Stimulated activated CD4-positive, alpha-beta T cell treated with anti-CD3 and anti-CD28 coated beads, Interleukin-1b, Interleukin-23, amount 100 ng/mL, for 4 hours (primary cell): Measurements from ENCODE around the gene PDP2.
"Not testable (repeated sequence)": the region's sequence is repeated elsewhere in the genome, so short reads cannot be mapped to it uniquely, and the experiment has no call there.

ENCODE experiments used
- DNase-seq, 2 donors: peaks; one replicate each; pipeline ENCODE4 v3.0.0-alpha.2; 2020; ENCODE audit warnings: low read depth in 2 of 2

Gene PDP2

DNA sequence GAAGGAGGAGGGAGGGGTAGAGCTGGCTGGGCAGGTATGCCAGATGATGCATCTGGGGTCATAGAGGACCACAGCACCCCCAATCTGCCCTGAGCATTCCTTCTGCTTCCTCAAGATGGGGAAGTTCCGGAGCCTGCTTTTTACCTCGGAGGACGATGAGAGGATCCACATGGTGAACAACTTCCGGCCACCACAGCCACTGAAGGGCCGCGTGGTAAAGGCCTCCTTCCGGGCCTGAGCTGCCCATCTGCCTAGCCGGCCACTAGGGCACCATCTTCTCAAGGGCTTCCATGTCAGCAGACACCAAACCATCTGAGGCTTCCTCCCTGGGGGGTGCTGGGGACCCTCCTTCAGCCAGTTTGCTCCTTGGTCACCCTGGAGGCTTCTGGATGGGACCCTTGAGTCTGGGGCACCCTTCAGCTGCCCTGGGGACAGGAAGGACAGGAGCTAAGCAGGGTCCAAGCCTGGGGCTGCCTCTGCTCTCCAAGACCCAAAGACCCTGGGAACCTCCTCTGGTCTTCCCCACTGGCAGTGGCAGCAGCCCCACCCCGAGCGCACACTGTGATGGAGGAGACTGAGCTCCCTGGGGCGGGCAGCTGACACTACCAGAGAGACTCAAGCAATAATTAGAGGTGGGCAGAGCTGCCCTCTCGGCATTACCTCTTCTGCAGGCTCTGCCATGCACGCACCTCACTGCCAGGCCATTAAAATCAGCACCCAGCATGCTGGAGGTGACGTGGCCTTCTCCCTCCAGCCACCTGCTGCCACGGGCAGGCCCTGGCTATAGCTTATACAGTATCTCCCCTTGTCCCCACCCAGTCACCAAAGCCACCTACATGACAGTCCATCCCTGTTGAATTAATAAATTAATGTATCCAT lies 26.8 kb upstream of the PDP2 start:
- DNase-seq: no peak

DNA sequence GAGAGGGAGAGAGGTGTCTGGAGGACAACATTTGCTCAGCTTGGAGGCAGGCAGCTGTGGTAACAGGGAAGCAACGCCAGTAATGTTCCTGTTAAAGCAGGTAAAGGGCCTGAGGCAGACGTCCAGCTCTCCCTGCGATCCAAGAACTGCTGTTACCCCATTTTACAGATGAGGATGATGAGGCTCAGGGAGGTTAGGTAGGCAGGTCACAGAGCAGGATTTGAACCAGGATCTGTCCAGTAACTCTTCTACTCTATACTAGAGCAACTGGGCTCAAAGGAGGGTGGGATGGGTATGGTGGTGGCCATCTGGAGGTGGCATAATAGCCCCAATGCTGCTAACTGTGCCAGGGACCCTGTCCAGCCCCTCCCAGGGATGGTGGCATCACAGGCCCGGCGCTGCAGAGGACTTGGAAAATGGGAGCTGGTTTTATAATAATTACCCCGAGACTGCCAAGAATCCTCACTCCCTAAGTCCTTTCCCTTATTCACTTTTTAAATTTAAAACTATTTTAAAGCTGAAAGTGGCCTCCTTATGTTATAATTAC lies 24.1 kb upstream of the PDP2 start:
- no peak for DNase-seq

DNA sequence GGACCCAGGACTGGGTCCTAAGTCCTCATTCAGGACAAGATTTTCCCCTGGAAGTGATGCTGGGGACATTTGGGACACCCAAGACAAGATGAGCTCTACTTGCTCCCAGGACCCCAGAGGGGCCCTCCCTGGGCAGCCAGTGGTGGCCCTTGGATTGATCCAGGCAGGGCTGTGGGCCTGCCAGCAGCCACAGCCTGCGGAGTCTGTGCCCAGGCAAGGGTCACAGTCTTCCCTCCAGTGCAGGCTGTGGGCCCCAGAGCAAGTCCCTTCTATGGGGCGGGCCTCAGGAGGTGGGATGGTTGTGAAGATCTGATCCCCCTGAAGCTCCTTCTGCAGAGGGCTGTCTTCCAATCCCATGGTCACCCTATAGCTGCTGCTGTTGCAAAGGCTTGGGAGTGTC lies 23.5 kb upstream of the PDP2 start:
- no peak for DNase-seq

DNA sequence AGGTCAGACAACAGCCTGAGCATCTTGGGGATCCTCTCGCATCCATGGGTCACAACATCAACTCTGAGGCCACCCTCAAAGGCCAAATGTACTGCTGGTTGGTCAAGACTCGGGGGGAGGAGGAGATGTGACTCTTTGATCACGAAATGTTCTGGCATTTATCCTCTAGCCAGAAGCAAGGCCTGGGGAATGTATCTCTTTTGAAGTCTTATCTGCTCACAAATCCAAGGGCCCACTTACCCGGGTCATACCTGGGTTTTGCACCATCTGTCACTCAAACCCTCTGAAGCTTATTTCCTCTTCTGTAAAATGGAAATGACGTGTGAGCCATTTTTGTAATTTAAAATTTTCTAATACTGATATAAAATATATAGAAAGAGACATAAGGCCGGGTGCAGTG lies 22.9 kb upstream of the PDP2 start:
- DNase-seq: no peak

DNA sequence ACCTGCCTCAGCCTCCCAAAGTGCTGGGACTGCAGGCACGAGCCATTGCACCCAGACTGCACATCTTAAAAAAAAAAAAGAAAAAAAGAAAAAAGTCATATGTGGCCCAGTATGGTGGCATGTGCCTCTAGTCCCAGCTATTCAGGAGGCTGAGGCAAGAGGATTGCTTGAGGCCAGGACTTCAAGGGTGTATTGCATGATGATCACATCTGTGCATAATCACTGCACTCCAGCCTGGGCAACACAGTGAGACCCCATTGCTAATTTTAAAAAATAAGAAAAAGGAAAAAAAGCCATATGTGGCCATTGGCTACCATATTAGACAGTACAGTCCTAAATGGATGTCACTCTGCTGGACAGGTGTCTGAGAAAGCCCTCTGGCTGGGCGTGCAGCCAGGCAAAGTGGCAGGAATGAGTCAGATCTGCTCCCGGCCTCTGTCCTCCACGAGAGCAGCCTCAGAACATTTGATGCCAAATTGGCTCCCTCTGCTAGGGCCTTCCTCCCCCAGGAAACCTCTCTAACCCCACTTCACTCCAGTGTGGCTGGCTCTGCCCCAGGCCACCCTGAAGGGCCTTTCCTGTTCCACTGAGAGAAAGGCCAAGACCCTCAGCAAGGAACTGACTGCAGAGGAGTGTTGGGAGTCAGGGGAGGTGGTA lies 21.4 kb upstream of the PDP2 start:
- DNase-seq: no peak

DNA sequence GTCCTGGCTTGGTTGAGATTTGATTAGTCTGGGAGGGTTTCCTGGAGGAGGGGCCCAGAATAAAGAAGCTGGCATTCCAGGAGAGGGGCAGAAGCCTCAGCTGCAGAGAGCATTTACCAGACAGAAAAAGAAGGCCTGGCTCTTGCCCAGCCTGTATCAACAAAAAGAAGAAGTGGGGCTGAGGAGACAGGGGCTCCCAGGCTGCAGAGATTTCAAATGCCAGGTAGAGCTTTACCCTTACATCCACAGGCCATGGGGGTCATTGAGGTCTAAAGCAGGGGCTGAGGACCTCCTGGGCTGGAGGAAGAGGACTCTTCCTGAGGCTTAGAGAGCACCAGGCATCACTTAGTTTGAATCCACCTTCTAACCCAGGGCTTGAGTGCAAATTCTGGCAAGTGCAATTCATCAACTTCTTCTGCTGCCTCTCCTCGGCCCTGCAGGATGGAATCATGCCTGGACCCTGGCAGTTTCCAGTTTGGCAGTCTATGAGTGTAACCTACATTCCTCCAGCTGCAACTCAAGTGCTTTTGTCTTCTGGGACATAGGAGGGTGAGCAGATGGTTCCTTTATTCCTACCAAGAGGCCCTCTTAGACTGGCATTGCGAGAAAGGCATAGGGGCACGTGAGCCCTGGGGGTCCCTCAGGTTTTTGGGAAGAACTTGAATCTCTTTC lies 20.8 kb upstream of the PDP2 start:
- DNase-seq: no peak

DNA sequence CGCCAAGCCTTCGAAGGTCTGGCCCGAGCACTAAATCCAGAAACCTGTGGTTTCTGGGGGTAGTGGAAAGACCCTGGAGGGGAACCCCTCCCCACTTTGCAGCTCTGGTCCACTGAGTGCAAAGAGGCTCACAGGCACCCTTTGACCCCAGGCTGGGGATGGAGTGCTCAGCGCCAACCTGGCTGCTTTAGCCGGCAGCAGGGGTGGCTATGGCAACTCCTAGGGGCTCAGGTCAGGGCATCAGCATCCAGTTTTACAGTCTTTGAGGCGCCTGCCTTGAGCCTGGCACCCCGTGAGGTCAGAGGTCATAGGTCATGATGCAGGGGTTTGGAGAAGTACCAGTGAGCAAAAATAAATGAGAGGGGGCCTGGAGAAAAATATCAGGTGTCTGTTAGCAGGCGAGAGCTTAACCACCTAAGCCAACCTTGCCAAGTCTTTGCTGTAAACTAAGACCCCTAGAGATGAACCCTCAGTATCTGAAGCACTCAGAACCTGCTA lies 18.2 kb upstream of the PDP2 start:
- no peak for DNase-seq

DNA sequence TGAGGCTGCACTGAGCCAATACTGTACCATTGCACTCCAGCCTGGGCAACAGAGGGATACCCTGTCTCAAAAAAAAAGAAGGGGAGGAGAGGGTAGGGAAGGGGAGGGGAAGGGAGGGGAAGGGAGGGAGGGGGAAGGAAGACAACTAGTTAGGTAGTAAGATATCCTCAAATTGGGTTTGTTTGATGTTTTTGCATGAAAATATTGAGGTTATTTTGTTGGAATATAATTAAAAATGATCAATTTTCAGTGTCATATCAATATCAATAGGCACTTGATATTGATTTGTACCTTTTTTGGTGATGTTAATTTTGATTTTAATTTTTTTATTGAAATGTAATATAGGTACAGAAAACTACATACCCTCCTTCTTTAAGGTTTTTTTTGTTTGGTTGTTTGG lies 16.6 kb upstream of the PDP2 start:
- no peak for DNase-seq

DNA sequence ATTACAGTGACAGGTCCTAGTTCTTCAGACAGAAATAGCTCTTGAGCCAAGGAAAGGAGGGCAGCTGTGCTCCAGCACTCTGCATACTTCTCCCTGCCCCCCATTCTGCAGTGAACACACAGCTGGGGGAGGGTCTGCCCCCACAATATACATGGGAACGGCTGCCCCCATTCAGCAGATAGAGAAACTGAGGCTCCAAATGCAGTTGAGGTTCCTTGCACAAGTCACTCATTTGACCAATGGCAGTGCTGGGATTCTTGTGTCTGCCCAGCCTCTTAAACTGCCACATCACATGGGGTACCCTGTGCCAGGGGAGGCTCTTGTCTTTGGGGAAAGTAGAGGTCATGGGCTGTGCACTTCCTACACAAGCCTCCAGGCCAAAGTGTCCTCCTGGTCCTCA lies 10.9 kb upstream of the PDP2 start:
- no peak for DNase-seq

DNA sequence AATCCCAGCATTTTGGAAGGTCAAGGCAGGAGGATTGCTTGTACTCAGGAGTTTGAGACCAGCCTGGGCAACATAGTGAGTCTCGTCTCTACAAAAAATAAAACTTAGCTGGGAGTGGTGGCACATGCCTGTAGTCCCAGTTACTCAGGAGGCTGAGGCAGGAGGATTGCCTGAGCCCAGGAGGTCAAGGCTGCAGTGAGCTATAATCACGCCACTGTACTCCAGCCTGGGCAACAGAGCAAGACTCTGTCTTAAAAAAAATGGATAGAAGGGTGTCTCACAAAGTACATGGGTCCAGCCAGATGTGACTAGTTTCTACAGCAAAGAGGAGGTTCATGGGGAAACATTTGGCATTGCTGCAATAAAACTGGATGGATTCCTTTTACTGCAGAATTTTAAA lies 9.0 kb upstream of the PDP2 start:
- DNase-seq: not testable (repeated sequence)

DNA sequence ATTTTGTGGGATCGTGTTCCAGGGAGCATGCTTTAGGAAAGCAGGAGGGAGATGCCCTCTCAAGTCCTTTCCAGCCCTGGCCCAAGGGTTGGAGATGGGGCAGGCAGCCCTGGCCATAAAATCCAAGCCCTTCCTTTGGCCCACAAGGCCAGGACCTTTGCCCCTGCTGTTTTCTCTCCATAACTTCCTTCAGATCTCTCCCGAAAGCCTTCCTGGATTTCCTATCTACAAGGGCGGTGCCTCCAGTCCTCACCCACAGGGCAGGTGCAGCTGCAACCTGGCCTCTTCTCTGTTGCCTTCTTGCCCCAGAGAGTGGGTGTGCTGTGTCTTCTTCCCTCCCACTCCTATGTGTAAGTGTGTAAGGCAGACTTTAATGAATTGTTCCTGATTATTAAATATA lies 8.5 kb upstream of the PDP2 start:
- DNase-seq: no peak

DNA sequence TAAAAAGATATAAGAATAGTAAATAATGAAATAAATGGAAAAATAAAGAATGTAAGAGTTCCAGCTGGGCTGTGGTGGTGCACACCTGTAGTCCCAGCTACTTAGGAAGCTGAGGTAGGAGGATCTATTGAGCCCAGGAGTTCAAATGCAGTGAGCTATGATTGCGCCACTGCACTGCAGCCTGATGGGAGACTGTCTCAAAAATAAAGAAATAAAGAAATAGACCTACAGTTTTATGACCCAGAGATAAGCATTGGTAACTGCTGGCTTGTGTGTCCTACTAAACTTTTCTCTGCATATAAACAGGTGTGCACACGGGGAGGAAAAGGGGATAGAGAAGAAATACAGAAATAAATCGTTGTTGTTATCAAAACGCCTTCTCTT lies 7.8 kb upstream of the PDP2 start:
- DNase-seq: no peak

DNA sequence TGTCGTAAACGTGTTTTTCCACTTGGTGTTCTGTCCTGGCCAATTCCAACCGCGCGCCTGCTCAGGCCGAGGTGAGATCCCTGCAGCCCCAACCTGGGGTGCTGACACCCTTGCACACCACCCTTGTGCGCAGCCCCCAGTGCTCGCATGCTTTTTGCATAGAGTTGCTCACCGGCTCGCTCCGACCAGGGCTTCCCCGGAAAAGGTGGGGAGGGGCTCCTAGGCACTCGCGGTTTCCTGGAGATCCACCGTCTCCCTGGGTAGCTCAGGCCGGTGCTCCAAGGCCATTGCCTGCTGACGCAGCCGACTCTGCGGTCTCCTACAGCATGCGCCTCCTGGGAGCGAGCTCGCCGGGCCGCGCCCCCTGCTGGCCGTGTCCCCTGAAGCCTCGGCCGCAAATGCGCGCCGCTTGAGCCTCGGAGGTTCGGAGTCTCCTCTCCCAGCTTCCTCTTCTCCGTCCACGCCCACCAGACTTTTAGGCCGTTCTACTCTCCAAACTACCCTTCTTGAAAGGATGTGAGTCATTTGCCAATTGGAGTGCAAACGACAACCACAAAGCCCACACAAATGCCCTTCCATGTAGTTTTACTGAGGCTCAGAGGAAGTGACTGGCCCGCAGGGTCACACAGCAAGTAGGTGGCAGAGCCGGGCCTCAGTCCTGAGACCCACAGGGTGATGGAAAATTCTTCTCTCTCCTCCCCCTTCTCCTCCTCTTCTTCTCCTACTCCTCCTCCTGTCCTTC lies 7.2 kb upstream of the PDP2 start:
- DNase-seq: peak; percentile 76 to 85

DNA sequence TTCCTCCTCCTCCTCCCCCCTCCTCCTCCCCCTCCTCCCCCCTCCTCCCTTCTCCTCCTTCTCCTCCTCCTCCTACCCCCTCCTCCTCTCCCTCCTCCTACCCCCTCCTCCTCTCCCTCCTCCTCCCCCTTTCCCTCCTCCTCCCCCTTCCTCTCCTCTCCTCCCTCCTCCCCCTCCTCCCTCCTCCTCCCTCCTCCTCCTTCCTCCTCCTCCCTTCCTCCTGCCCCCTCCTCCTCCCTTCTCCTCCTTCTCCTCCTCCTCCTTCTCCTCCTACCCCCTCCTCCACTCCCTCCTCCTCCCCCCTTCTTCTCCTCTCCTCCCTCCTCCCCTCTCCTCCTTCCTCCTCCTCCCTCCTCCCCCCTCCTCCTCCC lies 6.6 kb upstream of the PDP2 start:
- DNase-seq: no peak

DNA sequence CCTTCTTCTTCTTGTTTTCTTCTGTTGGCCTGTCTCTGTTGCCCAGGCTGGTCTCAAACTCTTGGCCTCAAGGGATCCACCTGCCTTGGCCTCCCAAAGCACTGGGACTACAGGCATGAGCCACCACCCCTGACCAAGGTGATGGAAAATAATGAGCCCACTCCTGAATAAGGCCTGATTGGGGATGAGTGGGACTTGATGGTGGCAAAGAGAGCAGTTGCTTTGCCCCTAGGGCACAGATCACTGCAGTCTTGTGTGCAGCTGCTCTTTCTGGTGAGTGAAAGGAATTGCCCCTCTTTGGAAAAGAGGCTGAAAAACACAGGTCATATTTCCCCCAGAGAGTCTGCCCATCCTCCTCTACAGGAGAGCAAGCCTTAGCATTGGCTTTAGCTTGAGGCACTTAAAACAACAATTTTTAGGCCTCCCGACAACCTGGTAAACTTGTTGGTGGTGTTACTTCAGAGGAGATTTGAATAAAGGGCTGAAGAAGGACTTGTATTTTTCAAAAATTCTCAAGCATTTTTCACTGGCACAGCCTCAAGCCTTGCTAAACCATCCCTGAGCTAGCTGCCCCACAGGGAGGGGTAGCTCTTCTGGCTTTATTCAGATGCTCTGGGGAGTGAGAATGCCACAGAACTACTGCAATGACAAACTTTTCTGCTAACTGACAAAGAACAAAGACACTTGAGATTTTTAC lies 6.1 kb upstream of the PDP2 start:
- DNase-seq: no peak

DNA sequence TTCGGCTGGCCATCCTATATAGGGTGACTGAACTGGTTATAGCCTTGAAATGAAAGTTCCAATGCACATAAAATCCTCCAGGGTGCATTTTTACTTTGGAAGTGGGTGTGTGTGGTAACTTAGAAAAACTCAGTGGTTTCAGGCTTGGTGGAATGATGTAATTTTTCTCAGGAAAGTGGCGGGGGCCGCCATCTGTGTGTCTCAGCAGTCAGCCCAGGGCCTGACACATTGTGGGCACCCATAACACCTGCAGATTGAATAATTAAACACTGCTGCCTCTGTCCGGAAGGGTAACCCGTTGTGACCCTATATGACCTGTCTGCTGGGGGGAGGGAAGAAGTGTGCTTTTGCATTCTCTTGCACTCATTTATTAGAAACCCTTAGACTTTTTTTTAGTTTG lies 2.2 kb upstream of the PDP2 start:
- peak in 1 of 2 donors; percentile 40 for DNase-seq

DNA sequence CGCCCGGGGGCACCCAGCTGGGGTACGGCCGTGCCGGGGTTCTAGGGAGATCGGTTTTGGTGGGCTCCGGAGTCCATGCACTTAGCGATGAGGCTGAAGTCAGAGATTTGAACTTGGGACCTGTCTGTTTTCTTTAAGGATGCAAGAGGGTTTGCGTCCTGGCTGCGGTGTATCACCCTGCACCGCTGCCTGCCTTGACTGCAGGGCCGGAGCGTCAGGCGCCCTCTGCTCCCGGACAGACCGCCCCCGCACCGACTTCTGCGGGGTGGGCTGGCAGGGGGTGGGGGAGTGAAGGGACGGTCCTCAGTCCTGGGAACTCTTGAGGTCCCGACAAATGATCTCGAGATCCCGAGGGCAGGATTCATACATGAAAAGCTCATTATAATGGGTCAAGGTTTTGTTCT lies 701 bp downstream of the PDP2 start:
- peak in 1 of 2 donors; percentile 15 for DNase-seq

DNA sequence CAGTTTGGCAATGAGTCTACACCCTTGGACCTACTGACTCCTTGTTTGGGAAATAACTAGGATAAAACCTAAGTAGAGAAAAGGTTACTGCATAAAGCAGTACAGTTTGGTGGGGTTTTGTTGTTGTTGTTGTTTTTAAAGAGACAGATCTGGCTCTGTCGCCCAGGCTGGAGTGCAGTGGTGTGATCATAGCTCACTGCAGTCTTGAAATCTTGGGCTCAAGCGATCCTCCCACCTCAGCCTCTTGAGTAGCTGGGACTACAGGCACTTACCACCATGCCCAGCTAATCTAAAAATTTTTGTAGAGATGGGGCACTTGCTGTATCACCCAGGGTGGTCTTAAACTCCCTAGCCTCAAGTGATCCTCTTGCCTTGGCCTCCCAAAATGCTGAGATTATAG lies 1.2 kb downstream of the PDP2 start:
- DNase-seq: no peak

DNA sequence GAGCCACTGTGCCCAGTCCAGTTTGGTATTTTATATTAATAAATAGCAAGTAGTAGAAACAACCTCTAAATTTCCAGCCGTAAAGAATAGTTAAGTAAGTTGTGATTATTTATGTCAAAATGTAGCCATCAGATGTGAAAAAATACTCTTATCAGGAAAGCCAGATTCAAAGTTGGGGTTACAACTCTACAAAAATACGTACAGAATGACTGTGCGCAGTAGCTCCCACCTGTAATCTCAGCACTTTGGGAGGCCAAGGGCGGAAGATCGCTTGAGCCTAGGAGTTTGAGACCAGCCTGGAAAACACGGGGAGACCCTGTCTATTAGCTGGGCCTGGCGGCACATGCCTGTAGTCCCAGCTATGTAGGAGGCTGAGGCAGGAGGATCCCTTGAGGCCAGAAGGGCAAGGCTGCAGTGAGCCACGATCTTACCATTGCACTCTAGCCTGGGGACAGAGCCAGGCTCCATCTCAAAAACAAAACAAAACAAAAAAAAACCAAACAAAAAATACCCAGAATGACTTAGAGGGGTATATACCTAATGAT lies 1.7 kb downstream of the PDP2 start:
- DNase-seq: no peak

DNA sequence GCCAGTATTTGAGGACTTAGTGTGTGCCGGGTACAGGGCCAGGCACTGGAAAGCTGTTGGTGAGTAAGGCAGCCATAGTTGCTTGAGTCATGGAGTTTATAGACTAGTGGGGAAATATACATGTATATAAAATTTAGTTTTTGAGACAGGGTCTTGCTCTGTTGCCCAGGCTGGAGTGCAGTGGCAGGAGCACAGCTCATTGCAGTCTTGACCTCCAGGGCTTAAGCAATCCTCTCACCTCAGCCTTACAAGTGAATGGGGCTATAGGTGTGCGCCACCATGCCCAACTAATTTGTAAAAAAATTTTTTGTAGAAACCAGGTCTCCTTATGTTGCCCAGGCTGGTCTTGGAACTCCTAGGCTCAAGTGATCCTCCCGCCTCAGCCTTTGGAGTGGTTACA lies 2.4 kb downstream of the PDP2 start:
- no peak for DNase-seq

DNA sequence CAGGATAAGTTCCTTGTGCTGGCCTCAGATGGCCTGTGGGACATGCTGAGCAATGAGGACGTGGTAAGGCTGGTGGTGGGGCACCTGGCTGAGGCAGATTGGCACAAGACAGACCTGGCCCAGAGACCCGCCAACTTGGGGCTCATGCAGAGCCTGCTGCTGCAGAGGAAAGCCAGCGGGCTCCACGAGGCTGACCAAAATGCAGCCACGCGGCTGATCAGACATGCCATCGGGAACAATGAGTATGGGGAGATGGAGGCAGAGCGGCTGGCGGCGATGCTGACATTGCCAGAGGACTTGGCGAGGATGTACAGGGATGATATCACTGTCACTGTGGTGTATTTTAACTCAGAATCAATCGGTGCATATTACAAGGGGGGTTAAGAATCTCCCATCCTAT lies 5.2 kb downstream of the PDP2 start:
- no peak for DNase-seq
